Caco-2 (cell line): Measurements from ENCODE around the gene TAPBP. TPM values are rescaled to one million over a fixed set of nuclear protein-coding genes. Genes with fewer than 3 reads are reported as not detected.

Experiments used
- BruUV-seq: library from RNA; stranded (reverse); fragments of 400-500 nt; replicated peaks from 2 replicates; lab custom pipeline; 2021; lab: Mats Ljungman, UMichigan
- CTCF ChIA-PET: fragments of 300-600 bp; sonication (Branson Sonifier 250); formaldehyde crosslinking; loops from one replicate; lab custom pipeline; 2022; ENCODE audit warnings: antibody characterized with exemption; lab: Charles Lee
- POLR2A ChIA-PET: fragments of 300-600 bp; sonication (Branson Sonifier 250); formaldehyde crosslinking; loops from one replicate; lab custom pipeline; 2022; ENCODE audit warnings: antibody characterized with exemption; lab: Charles Lee
- DNase-seq, 2 experiments: peaks; one replicate each; pipeline versions ENCODE4 v3.0.0 to v3.0.0-alpha.2; 2020 to 2022
- H3K27me3 ChIP-seq: replicated peaks from 2 replicates; pipeline ENCODE4 v1.6.0; 2011; ENCODE audit warnings: low read length; ENCODE audit not compliant: control insufficient read depth, insufficient read depth
- H3K36me3 ChIP-seq: 2 replicates; pipeline ENCODE4 v1.5.1; 2011; ENCODE audit warnings: low read length; ENCODE audit not compliant: control insufficient read depth, insufficient read depth
- H3K4me1 ChIP-seq: fragments of 250-450 bp; sonication (Bioruptor Pico); 2 replicates; pipeline ENCODE4 v1.5.1; 2020; ENCODE audit warnings: mild to moderate bottlenecking
- H3K4me3 ChIP-seq: 2 replicates; pipeline ENCODE4 v1.5.1; 2011; ENCODE audit warnings: low read depth, mild to moderate bottlenecking, control low read depth, low read length
- H3K9me3 ChIP-seq: fragments of 250-450 bp; sonication (Bioruptor Pico); 2 replicates; pipeline ENCODE4 v1.5.1; 2020; ENCODE audit warnings: mild to moderate bottlenecking, moderate library complexity
- H3K27ac Mint-ChIP-seq: one replicate; pipeline ENCODE4 v1.8.0; 2022; ENCODE audit warnings: mixed read lengths; ENCODE audit not compliant: unreplicated experiment
- H3K27me3 Mint-ChIP-seq: one replicate; pipeline ENCODE4 v1.8.0; 2022; ENCODE audit warnings: mixed read lengths; ENCODE audit not compliant: insufficient read depth, unreplicated experiment
- H3K36me3 Mint-ChIP-seq: one replicate; pipeline ENCODE4 v1.8.0; 2022; ENCODE audit warnings: mild to moderate bottlenecking, mixed read lengths; ENCODE audit not compliant: insufficient read depth, unreplicated experiment
- H3K4me1 Mint-ChIP-seq: one replicate; pipeline ENCODE4 v1.8.0; 2022; ENCODE audit warnings: low read depth, mixed read lengths; ENCODE audit not compliant: unreplicated experiment
- H3K4me3 Mint-ChIP-seq: one replicate; pipeline ENCODE4 v1.8.0; 2022; ENCODE audit warnings: mild to moderate bottlenecking, moderate library complexity, mixed read lengths; ENCODE audit not compliant: unreplicated experiment
- H3K9me3 Mint-ChIP-seq: one replicate; pipeline ENCODE4 v1.8.0; 2022; ENCODE audit warnings: mixed read lengths; ENCODE audit not compliant: unreplicated experiment
- intact Hi-C: fragments of 100-400 bp; cut with micrococcal nuclease; formaldehyde crosslinking; loops from one replicate; pipeline ENCODE4 v1.10.0; 2022; ENCODE audit not compliant: unreplicated experiment
- total RNA-seq: library from RNA; stranded (reverse); gene quantifications from 2 replicates; pipeline ENCODE4 v1.2.3, GENCODE V29; 2022
- TF ChIP-seq, protein P1 (sequence below), 2 experiments: fragments of 200-600 bp in 1 of 2; IDR thresholded peaks; 1 replicate in 1 of 2; 2 replicates in 1 of 2; pipeline versions ENCODE4 v1.5.1 to v1.8.0; 2011 to 2022; ENCODE audit warnings: antibody characterized with exemption in 1 of 2, control low read depth in 1 of 2, inconsistent platforms in 1 of 2, low read depth in 1 of 2, low read length in 1 of 2, mild to moderate bottlenecking in 1 of 2, moderate library complexity in 1 of 2; ENCODE audit not compliant: insufficient read depth in 1 of 2, severe bottlenecking in 1 of 2, unreplicated experiment in 1 of 2

TAPBP gene
- total RNA-seq, 1 experiment from 2014 or later, result 36.7 TPM

DNA sequence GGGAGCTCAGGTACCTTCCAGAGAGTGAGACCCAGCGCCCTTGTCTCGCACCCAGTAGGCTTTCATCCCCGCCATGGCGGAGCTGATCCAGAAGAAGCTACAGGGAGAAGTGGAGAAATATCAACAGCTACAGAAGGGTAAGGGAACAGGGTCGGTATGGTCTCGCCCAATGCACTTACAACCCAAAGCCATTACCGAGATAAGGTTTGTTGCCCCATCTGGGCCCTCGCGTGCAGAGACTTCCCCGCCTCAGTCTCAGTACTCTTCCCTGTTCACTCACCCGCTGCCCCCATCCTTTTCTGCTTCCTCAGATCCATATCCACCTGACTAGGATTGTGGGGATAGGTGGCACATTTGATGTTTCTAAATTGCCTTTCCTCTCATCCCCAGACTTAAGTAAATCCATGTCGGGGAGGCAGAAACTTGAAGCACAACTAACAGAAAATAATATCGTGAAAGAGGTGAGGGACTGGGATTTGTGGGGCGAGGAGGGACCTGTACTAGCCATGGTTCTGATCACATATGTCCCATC, 24.0 kb downstream of the TAPBP start:
- Mint-ChIP-seq H3K4me1 (peaks cover 13% of the 10 kb centered on the region), H3K9me3 (no peaks in the 10 kb centered on the region), H3K36me3 (peaks cover 63% of the 10 kb centered on the region), H3K4me3 (peak overlapping the region; percentile 87), H3K27me3 (no peaks in the 10 kb centered on the region), H3K27ac (peak overlapping the region; percentile 94)
- ChIA-PET POLR2A (interaction anchor here (0.5 to 2.5 kb wide), 7 partner anchors 8 to 1460 kb away, joined by 3 to 22 read pairs (median 9); partner anchors contain the start of genes B3GALT4, RGL2, RPS18 and VPS52), CTCF (interaction anchor here (0.5 to 2.2 kb wide), 5 partner anchors 10 to 1488 kb away, joined by 3 to 9 read pairs (median 4); partner anchors contain the start of genes B3GALT4 and RGL2)
- TSS peak; percentile 88 for BruUV-seq
- Histone ChIP-seq H3K9me3 (no peaks in the 10 kb centered on the region), H3K4me1 (peaks cover 7% of the 10 kb centered on the region; the same call in 1 of the 2 replicates), H3K27me3 (no peaks in the 10 kb centered on the region), H3K4me3 (peak overlapping the region; percentile 65), H3K36me3 (0 out of 2 replicates have a peak, but pooled peaks cover 2% of the 10 kb centered on the region)
- intact Hi-C loops, result loop anchor here (1.0 kb wide), 1 partner anchor 7 kb away; no protein-coding TSS in a partner anchor
- TF ChIP-seq, protein P1, sequence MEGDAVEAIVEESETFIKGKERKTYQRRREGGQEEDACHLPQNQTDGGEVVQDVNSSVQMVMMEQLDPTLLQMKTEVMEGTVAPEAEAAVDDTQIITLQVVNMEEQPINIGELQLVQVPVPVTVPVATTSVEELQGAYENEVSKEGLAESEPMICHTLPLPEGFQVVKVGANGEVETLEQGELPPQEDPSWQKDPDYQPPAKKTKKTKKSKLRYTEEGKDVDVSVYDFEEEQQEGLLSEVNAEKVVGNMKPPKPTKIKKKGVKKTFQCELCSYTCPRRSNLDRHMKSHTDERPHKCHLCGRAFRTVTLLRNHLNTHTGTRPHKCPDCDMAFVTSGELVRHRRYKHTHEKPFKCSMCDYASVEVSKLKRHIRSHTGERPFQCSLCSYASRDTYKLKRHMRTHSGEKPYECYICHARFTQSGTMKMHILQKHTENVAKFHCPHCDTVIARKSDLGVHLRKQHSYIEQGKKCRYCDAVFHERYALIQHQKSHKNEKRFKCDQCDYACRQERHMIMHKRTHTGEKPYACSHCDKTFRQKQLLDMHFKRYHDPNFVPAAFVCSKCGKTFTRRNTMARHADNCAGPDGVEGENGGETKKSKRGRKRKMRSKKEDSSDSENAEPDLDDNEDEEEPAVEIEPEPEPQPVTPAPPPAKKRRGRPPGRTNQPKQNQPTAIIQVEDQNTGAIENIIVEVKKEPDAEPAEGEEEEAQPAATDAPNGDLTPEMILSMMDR (IDR thresholded peaks at IDR 0.05; ENCODE audit: insufficient read depth in 1 of 2, low read depth in 1 of 2, low read length in 1 of 2, severe bottlenecking in 1 of 2, unreplicated experiment in 1 of 2), result no peak
- DNase-seq, result no peak

DNA sequence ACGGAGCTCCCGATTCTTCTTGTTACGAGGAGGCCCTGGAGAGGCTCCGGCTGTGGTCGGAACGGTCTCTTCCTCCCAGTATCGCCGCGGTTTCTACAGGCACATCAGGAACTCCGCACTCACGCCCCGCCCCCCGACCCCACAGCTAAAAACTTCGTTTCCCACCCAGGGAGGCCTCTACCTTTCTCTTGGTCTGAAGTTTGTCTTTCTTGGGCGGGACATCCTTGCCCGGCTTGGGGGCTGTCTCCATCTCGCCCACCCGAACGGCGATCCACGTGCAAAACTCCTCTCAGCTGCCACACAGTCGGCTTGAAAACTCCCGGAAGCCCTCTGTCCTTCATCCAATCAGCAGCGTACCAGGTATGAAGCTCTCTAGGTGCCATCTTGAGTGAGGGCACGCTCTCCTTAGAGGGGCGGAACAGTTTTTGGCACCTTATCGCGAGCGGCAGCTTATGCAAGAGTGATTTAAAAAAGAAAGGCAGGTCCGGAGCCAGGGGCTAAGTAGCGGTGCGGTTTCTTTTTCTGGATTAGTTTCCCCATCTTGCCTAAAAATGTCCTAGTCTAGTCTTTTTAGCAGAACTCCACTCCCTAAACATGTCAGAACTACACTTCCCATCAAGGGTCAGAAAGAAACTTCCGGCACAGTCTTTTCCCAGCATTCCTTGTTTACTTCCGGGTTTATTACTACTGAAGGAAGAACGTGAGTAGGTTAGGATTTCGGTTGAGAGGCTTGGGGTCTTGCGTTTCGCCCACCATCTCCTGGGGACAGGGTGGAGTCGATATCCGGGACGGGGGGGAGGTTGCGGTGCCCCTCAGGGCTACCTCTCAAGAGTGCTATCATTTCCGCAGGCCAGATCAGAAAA, 24.7 kb downstream of the TAPBP start, which contains the start of the genes PFDN6 and WDR46:
PFDN6 (plus strand) TSS at position 681 of the 863 bp plus-strand sequence. CDS start 256 bp downstream, outside the sequence.
WDR46 (minus strand) TSS at position 319 of the 863 bp plus-strand sequence; CDS start at position 250, 69 bp downstream.
- no peaks in the 10 kb centered on the region for H3K27me3 ChIP-seq
- no TSS peak for BruUV-seq
- DNase-seq, result peak; percentile 79 to 83
- H3K4me3 Mint-ChIP-seq, result peak within 1 kb of the TSS; percentile 87
- H3K4me1 Mint-ChIP-seq, result peaks cover 13% of the 10 kb centered on the region
- intact Hi-C loops, result loop anchor here (1.0 kb wide), 1 partner anchor 8 kb away; no protein-coding TSS in a partner anchor
- H3K27ac Mint-ChIP-seq, result peak within 1 kb of the TSS; percentile 94
- H3K9me3 Mint-ChIP-seq, result no peaks in the 10 kb centered on the region
- H3K4me3 ChIP-seq, result peak within 1 kb of the TSS; percentile 65
- ChIA-PET POLR2A (interaction anchor here (0.5 to 2.5 kb wide), 10 partner anchors 9 to 1460 kb away, joined by 3 to 22 read pairs (median 9); partner anchors contain the start of genes B3GALT4, HSD17B8, RGL2 and RPS18), CTCF (interaction anchor here (0.5 to 2.2 kb wide), 8 partner anchors 10 to 1487 kb away, joined by 3 to 9 read pairs (median 4); partner anchors contain the start of genes B3GALT4, CUTA and RGL2)
- H3K9me3 ChIP-seq, result no peaks in the 10 kb centered on the region
- TF ChIP-seq, protein P1 (IDR thresholded peaks at IDR 0.05; ENCODE audit: insufficient read depth in 1 of 2, low read depth in 1 of 2, low read length in 1 of 2, severe bottlenecking in 1 of 2, unreplicated experiment in 1 of 2), result no peak
- no peaks in the 10 kb centered on the region for H3K27me3 Mint-ChIP-seq
- 0 out of 2 replicates have a peak, but pooled peaks cover 2% of the 10 kb centered on the region for H3K36me3 ChIP-seq
- H3K36me3 Mint-ChIP-seq, result peaks cover 70% of the 10 kb centered on the region
- peaks cover 7% of the 10 kb centered on the region; the same call in 1 of the 2 replicates for H3K4me1 ChIP-seq
